Measurements from ENCODE around the gene CCDC15. TPM values are rescaled to one million over a fixed set of nuclear protein-coding genes. Genes with fewer than 3 reads are reported as not detected.

Gene CCDC15
- total RNA-seq, 1 donor from 2014 or later = 0.25 TPM

DNA sequence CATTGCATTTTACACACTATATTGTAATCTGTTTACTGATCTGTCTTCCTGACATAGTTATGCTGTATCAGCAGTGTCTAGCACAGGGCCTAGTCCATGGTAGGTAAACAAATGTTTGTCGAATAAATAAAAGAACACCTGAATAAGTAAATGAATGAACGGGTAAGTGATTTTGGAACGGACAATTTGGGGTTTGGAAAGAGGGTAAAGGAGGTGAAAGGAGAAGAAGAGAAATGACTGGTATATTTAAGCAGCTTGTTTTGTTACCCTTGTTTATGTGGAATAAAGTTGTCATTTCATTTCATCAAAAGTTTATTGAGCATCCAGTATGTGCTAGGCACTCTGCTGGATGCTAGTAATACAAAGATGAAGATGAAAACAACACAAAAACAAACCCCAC lies 35.1 kb upstream of the CCDC15 start, which contains the start of gene HEPN1:
Gene HEPN1, plus strand, starts transcription at position 301 of the 400 bp plus-strand sequence.
- Histone ChIP-seq H3K4me1 (peaks cover 17% of the 10 kb centered on the region), H3K27me3 (ENCODE audit: low read depth) (peaks cover 30% of the 10 kb centered on the region), H3K36me3 (no peaks in the 10 kb centered on the region), H3K9me3 (replicated peaks) (peaks cover under 1% of the 10 kb centered on the region), H3K27ac (replicated peaks) (peak within 1 kb of the TSS; percentile 90), H3K4me3 (no peak within 1 kb of the TSS)
- no peak for DNase-seq
- TF ChIP-seq CTCF (IDR thresholded peaks at IDR 0.05; ENCODE audit: borderline replicate concordance) = no peak
- intact Hi-C loops (cut with micrococcal nuclease) = no loop called here

GRCh38 chr11:124919898-124920297 lies 34.1 kb upstream of the CCDC15 start:
- H3K4me1 ChIP-seq = peaks cover 17% of the 10 kb centered on the region
- intact Hi-C loops (cut with micrococcal nuclease) = no loop called here
- no peak for TF ChIP-seq CTCF (IDR thresholded peaks at IDR 0.05; ENCODE audit: borderline replicate concordance)
- peaks cover 30% of the 10 kb centered on the region for H3K27me3 ChIP-seq (ENCODE audit: low read depth)
- H3K36me3 ChIP-seq = no peaks in the 10 kb centered on the region
- H3K9me3 ChIP-seq (replicated peaks) = no peaks in the 10 kb centered on the region
- H3K4me3 ChIP-seq = no peak overlapping the region
- no peak for DNase-seq
- H3K27ac ChIP-seq (replicated peaks) = peak overlapping the region; percentile 90

DNA sequence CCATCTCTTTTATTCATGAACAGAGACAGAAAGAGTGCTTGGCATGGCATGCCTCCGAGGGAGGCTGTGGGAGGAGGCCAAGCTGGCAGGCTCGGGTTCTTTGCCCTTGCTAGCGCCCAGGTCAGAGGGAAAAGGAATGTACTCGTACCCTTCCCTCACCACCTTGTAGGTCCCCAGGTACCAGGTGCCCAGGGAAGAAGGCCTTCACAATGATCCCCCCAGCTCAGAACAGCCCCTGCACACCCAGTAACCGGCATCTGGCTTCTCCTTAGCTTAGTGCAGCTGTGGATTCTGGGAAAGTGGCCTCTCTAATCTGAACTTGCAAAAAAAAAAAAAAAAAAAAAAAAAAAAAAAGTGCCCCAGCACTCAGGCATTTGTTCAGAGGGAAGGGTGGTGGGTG lies 33.6 kb upstream of the CCDC15 start:
- Histone ChIP-seq H3K4me1 (peaks cover 17% of the 10 kb centered on the region), H3K36me3 (no peaks in the 10 kb centered on the region), H3K27me3 (ENCODE audit: low read depth) (peaks cover 30% of the 10 kb centered on the region), H3K27ac (replicated peaks) (peak overlapping the region; percentile 90), H3K4me3 (peak overlapping the region; percentile 67), H3K9me3 (replicated peaks) (no peaks in the 10 kb centered on the region)
- intact Hi-C loops (cut with micrococcal nuclease) = no loop called here
- no peak for TF ChIP-seq CTCF (IDR thresholded peaks at IDR 0.05; ENCODE audit: borderline replicate concordance)
- no peak for DNase-seq

DNA sequence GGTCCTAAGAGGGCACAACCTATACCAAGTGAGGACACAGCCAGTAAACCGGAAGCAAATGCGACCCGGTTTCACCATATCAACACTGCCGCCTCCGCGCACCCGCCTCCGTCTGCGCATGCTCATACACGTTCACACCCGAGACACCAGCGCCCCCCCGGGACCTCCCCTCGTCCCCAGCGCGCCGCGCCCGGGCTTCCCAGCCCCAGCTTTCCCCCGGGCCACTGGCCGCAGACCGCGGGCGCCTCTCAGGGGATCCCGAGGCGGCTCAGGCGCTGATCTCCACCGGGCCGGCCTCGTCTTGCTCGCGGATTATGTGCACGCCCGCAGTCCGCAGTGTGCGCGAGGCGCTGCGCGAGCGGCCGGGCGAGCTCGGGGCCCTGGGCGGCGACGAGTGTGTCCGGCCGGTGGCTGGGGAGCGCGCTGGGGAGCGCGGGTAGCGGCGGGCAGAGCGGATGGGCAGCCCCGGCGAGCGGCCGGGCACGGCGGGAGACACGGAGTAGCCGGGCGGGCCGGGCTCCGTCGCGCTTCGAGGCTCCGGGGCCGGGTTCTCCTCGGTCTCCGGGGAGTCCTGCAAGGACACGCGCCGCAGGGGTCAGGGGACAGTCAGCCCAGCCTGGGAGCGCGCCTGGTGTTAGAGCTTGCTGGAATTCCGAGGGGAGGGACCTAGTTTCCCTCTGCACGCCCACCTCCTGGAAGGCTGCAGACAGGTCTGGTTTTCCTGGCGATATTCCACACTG lies 33.0 kb upstream of the CCDC15 start:
- Histone ChIP-seq H3K9me3 (replicated peaks) (no peaks in the 10 kb centered on the region), H3K4me1 (peaks cover 17% of the 10 kb centered on the region), H3K27ac (replicated peaks) (peak overlapping the region; percentile 90), H3K36me3 (no peaks in the 10 kb centered on the region), H3K27me3 (ENCODE audit: low read depth) (peaks cover 30% of the 10 kb centered on the region), H3K4me3 (peak overlapping the region; percentile 67)
- DNase-seq = peak; percentile 81
- intact Hi-C loops (cut with micrococcal nuclease) = no loop called here
- no peak for TF ChIP-seq CTCF (IDR thresholded peaks at IDR 0.05; ENCODE audit: borderline replicate concordance)

DNA sequence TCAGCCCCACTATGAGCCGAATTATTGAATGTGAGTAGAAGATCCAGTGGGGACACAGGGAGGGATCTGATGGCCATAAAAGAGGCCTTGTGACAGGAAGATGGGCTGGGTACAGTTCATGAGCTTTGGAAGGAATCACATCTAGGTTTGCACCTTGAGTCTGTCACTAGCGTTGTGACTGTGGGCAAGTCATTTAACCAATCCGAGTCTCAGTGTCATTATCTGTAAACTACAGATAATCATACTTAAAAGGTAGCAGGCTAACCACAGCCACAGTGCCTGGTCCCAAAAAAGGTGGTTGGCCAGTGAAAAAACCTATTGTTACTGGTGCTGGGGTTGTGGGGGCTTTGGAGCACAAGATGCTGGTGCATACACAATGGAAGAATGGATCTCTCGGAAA lies 31.2 kb upstream of the CCDC15 start:
- Histone ChIP-seq H3K27ac (replicated peaks) (no peak overlapping the region), H3K36me3 (no peaks in the 10 kb centered on the region), H3K27me3 (ENCODE audit: low read depth) (peaks cover 30% of the 10 kb centered on the region), H3K9me3 (replicated peaks) (no peaks in the 10 kb centered on the region), H3K4me3 (no peak overlapping the region), H3K4me1 (peaks cover 17% of the 10 kb centered on the region)
- intact Hi-C loops (cut with micrococcal nuclease) = no loop called here
- no peak for TF ChIP-seq CTCF (IDR thresholded peaks at IDR 0.05; ENCODE audit: borderline replicate concordance)
- no peak for DNase-seq
